Chondrocyte (in vitro differentiated cells): ENCODE data around the gene FCGBP. TPM values are rescaled to one million over a fixed set of nuclear protein-coding genes. Genes with fewer than 3 reads are reported as not detected.

Experiments
- DNase-seq: peaks from one replicate; pipeline ENCODE4 v3.0.0; 2021; ENCODE audit warnings: mixed read lengths, low spot score
- H3K27ac Mint-ChIP-seq: one replicate; pipeline ENCODE4 v1.8.0; 2021; ENCODE audit warnings: mild to moderate bottlenecking, moderate library complexity, mixed read lengths; ENCODE audit not compliant: unreplicated experiment
- H3K27me3 Mint-ChIP-seq: 2 replicates; pipeline ENCODE4 v1.8.0; 2021; ENCODE audit warnings: low read depth, mixed read lengths
- H3K36me3 Mint-ChIP-seq: 2 replicates; pipeline ENCODE4 v1.8.0; 2021; ENCODE audit warnings: low read depth, mixed read lengths
- H3K4me1 Mint-ChIP-seq: 2 replicates; pipeline ENCODE4 v1.8.0; 2021; ENCODE audit warnings: low read depth, mild to moderate bottlenecking, mixed read lengths
- H3K4me3 Mint-ChIP-seq: one replicate; pipeline ENCODE4 v1.8.0; 2021; ENCODE audit warnings: mild to moderate bottlenecking, moderate library complexity, mixed read lengths; ENCODE audit not compliant: unreplicated experiment
- H3K9me3 Mint-ChIP-seq: 2 replicates; pipeline ENCODE4 v1.8.0; 2021; ENCODE audit warnings: low read depth, mixed read lengths
- total RNA-seq: library from RNA; stranded (reverse); gene quantifications from 3 replicates; pipeline ENCODE4 v1.2.1, GENCODE V29; 2021
- TF ChIP-seq, protein P1 (sequence below): fragments of 200-600 bp; sonication (generic); IDR thresholded peaks from 2 replicates; pipeline ENCODE4 v1.5.0; 2021; ENCODE audit warnings: antibody characterized with exemption, mild to moderate bottlenecking, moderate library complexity

The FCGBP gene
- total RNA-seq, 1 donor from 2014 or later, result 0.42 TPM

GRCh38 chr19:39970675-39971379 is 36.4 kb upstream of the FCGBP start, which contains the start of gene PSMC4:
Gene PSMC4, plus strand, starts transcription at chr19:39971165. Its CDS starts 38 bp downstream, at chr19:39971203.
- H3K4me3 Mint-ChIP-seq, result peak within 1 kb of the TSS; percentile 97
- peak; percentile 99 for DNase-seq
- TF ChIP-seq, protein P1, sequence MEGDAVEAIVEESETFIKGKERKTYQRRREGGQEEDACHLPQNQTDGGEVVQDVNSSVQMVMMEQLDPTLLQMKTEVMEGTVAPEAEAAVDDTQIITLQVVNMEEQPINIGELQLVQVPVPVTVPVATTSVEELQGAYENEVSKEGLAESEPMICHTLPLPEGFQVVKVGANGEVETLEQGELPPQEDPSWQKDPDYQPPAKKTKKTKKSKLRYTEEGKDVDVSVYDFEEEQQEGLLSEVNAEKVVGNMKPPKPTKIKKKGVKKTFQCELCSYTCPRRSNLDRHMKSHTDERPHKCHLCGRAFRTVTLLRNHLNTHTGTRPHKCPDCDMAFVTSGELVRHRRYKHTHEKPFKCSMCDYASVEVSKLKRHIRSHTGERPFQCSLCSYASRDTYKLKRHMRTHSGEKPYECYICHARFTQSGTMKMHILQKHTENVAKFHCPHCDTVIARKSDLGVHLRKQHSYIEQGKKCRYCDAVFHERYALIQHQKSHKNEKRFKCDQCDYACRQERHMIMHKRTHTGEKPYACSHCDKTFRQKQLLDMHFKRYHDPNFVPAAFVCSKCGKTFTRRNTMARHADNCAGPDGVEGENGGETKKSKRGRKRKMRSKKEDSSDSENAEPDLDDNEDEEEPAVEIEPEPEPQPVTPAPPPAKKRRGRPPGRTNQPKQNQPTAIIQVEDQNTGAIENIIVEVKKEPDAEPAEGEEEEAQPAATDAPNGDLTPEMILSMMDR, result peak; percentile 86
- H3K27ac Mint-ChIP-seq, result peak within 1 kb of the TSS; percentile 98
- peaks cover 22% of the 10 kb centered on the region for H3K36me3 Mint-ChIP-seq
- no peaks in the 10 kb centered on the region for H3K9me3 Mint-ChIP-seq
- no peaks in the 10 kb centered on the region for H3K27me3 Mint-ChIP-seq
- H3K4me1 Mint-ChIP-seq, result peaks cover 30% of the 10 kb centered on the region

- TF ChIP-seq, protein P1, result no peak
These were observed 35.9 kb upstream of the FCGBP start for GRCh38 chr19:39970425-39970674.

GRCh38 chr19:39969681-39970424 is 35.4 kb upstream of the FCGBP start:
- Mint-ChIP-seq H3K4me1 (peaks cover 30% of the 10 kb centered on the region), H3K9me3 (no peaks in the 10 kb centered on the region), H3K27ac (peak overlapping the region; percentile 98), H3K4me3 (peak overlapping the region; percentile 97), H3K27me3 (no peaks in the 10 kb centered on the region), H3K36me3 (peaks cover 16% of the 10 kb centered on the region)
- TF ChIP-seq, protein P1, result no peak
- no peak for DNase-seq

More at GRCh38 chr19:39970425-39970674, 35.9 kb upstream of the FCGBP start:
- Mint-ChIP-seq H3K36me3 (peaks cover 18% of the 10 kb centered on the region), H3K9me3 (no peaks in the 10 kb centered on the region), H3K4me1 (peaks cover 30% of the 10 kb centered on the region), H3K4me3 (peak overlapping the region; percentile 97), H3K27ac (peak overlapping the region; percentile 98), H3K27me3 (no peaks in the 10 kb centered on the region)
- no peak for DNase-seq

DNA sequence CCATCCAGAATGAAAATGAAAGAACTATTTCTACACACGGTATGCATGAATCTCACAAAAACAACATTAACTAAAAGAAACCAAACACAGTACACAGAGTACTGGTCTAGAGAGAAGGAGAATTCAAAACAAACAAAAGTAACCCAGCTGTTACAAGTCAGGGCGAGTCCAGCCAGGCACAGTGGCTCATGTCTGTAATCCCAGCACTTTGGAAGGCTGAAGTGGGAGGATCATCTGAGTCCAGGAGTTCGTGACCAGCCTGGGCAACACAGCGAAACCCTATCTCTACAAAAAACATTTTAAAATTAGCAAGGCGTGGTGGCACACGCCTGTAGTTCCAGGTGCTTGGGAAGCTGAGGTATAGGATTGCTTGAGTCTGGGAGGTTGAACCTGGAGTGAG is 34.8 kb upstream of the FCGBP start:
- H3K27ac Mint-ChIP-seq, result peak overlapping the region; percentile 98
- peaks cover 12% of the 10 kb centered on the region for H3K36me3 Mint-ChIP-seq
- no peak for DNase-seq
- TF ChIP-seq, protein P1, result no peak
- H3K4me1 Mint-ChIP-seq, result peaks cover 30% of the 10 kb centered on the region
- H3K9me3 Mint-ChIP-seq, result no peaks in the 10 kb centered on the region
- H3K27me3 Mint-ChIP-seq, result no peaks in the 10 kb centered on the region
- H3K4me3 Mint-ChIP-seq, result peak overlapping the region; percentile 97

DNA sequence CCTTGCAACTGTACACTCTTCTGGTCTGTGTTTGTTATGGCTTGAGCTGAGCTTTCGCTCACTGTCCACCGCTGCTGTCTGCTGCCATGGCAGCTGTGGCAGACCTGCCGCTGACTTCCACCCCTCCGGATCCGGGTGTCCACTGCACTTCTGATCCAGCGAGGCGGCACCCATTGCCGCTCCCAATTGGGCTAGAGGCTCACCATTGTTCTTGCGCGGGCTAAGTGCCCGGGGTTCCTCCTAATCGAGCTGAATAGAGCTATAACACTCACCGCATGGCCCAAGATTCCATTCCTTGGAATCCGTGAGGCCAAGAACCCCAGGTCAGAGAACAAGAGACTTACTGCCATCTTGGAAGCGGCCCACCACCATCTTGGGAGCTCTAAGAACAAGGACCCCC is 34.4 kb upstream of the FCGBP start:
- peaks cover 10% of the 10 kb centered on the region for H3K36me3 Mint-ChIP-seq
- no peak overlapping the region for H3K27ac Mint-ChIP-seq
- H3K4me1 Mint-ChIP-seq, result peaks cover 28% of the 10 kb centered on the region
- TF ChIP-seq, protein P1, result no peak
- no peak for DNase-seq
- no peaks in the 10 kb centered on the region for H3K27me3 Mint-ChIP-seq
- no peaks in the 10 kb centered on the region for H3K9me3 Mint-ChIP-seq
- no peak overlapping the region for H3K4me3 Mint-ChIP-seq
